Kidney (tissue), 14 donors: ENCODE results near the gene PRKAB2. TPM values are rescaled to one million over a fixed set of nuclear protein-coding genes. Genes with fewer than 3 reads are reported as not detected.

Experiments
- DNase-seq, 5 donors: peaks; one replicate each; pipeline ENCODE4 v3.0.0-alpha.2; 2013 to 2020
- FAIRE-seq: peaks from 2 replicates; lab custom pipeline; 2012; peaks lifted over from hg19 to GRCh38; lab: Jason Lieb, UNC
- H3K27ac ChIP-seq, 2 donors: one replicate each; pipeline ENCODE4 v1.7.0; 2013; ENCODE audit warnings: low read depth in 2 of 2, low read length in 2 of 2, inconsistent platforms in 1 of 2
- H3K27me3 ChIP-seq: one replicate; pipeline ENCODE4 v1.7.1; 2013; ENCODE audit warnings: low read length, inconsistent platforms; ENCODE audit not compliant: control insufficient read depth, insufficient read depth
- H3K36me3 ChIP-seq, 3 donors: one replicate each; pipeline versions ENCODE4 v1.7.0 to v1.7.1; 2013; ENCODE audit warnings: low read length in 3 of 3, control low read depth in 1 of 3, inconsistent platforms in 1 of 3; ENCODE audit not compliant: insufficient read depth in 3 of 3, control insufficient read depth in 2 of 3
- H3K4me1 ChIP-seq, 3 donors: one replicate each; pipeline versions ENCODE4 v1.7.0 to v1.7.1; 2013; ENCODE audit warnings: low read length in 3 of 3, inconsistent platforms in 1 of 3, low read depth in 1 of 3; ENCODE audit not compliant: control insufficient read depth in 2 of 3, insufficient read depth in 2 of 3
- H3K4me3 ChIP-seq, 3 donors: one replicate each; pipeline versions ENCODE4 v1.7.0 to v1.8.1; 2013; ENCODE audit warnings: low read length in 3 of 3, control low read depth in 1 of 3, inconsistent platforms in 1 of 3
- H3K9ac ChIP-seq, 3 donors: one replicate each; pipeline versions ENCODE4 v1.7.0 to v1.7.1; 2013; ENCODE audit warnings: low read length in 3 of 3, control low read depth in 1 of 3, inconsistent platforms in 1 of 3
- H3K9me3 ChIP-seq, 3 donors: one replicate each; pipeline versions ENCODE4 v1.7.0 to v1.7.1; 2013; ENCODE audit warnings: low read length in 3 of 3, control low read depth in 1 of 3, inconsistent platforms in 1 of 3; ENCODE audit not compliant: control insufficient read depth in 2 of 3, insufficient read depth in 1 of 3
- intact Hi-C: fragments of 100-400 bp; cut with DNase I; formaldehyde crosslinking; loops from one replicate; pipeline ENCODE4 v1.11.1; 2022
- polyA plus RNA-seq: library from polyadenylated mRNA; stranded (reverse); fragments of 350-450 nt; fragmentation: Illumina TruSeq; extraction: RNeasy Lipid Tissue Mini Kit (QIAGEN cat#74804); gene quantifications from one replicate; pipeline ENCODE4 v1.2.3, GENCODE V29; 2014; ENCODE audit warnings: low read depth, low replicate concordance; ENCODE audit not compliant: insufficient read depth
- total RNA-seq: library from RNA; stranded (reverse); fragmentation: NEBNext Ultra II Directional; extraction: Animal tissue kit (Norgen Biotek cat#: 25700); gene quantifications from one replicate; pipeline ENCODE4 v1.2.1, GENCODE V29; 2021
- TF ChIP-seq, protein P1 (sequence below): IDR thresholded peaks from 3 replicates; pipeline ENCODE4 v1.5.1; 2012; ENCODE audit warnings: mild to moderate bottlenecking, moderate library complexity, borderline replicate concordance; ENCODE audit not compliant: insufficient read depth; ENCODE audit errors: extremely low read depth
- donor health status: control.
- donor health status: control.
- donor health status: control.
- donor health status: control.
- donor health status: control.
- donor health status: DM: yes; HTN: yes; CAD: no.
- donor health status: Normal renal cell carcinoma (clear cell type).

The PRKAB2 gene
- total and polyA plus RNA-seq, 2 donors from 2014 or later: 8.7 to 12.7 TPM

DNA sequence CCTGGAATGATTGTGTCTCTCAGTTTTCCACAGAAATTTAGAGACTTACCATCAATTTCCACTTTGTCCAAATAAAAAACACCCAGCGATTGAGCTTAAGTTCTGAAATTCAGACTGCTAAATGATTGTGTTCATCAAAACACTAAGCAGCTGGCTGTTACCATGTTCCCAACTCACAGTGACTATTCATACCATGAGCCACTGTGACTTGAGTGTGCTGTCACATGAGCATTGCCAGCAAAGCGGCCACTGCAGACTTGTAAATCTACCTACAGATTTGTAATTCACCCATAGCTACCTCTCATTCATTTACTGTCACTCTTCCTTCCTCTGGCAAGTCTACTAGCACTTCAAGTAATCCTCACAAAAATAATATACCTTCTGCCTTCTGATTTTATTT lies 17.2 kb upstream of the PRKAB2 start:
- FAIRE-seq: no peak

GRCh38 chr1:147185432-147185831 lies 13.2 kb upstream of the PRKAB2 start:
- no peak overlapping the region for H3K9ac ChIP-seq
- TF ChIP-seq, protein P1, sequence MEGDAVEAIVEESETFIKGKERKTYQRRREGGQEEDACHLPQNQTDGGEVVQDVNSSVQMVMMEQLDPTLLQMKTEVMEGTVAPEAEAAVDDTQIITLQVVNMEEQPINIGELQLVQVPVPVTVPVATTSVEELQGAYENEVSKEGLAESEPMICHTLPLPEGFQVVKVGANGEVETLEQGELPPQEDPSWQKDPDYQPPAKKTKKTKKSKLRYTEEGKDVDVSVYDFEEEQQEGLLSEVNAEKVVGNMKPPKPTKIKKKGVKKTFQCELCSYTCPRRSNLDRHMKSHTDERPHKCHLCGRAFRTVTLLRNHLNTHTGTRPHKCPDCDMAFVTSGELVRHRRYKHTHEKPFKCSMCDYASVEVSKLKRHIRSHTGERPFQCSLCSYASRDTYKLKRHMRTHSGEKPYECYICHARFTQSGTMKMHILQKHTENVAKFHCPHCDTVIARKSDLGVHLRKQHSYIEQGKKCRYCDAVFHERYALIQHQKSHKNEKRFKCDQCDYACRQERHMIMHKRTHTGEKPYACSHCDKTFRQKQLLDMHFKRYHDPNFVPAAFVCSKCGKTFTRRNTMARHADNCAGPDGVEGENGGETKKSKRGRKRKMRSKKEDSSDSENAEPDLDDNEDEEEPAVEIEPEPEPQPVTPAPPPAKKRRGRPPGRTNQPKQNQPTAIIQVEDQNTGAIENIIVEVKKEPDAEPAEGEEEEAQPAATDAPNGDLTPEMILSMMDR: no peak
- no peaks in the 10 kb centered on the region for H3K36me3 ChIP-seq
- no peaks in the 10 kb centered on the region for H3K9me3 ChIP-seq
- H3K4me1 ChIP-seq: no peaks in the 10 kb centered on the region
- intact Hi-C loops: no loop called here
- H3K27ac ChIP-seq: no peak overlapping the region
- H3K27me3 ChIP-seq: no peaks in the 10 kb centered on the region
- no peak overlapping the region for H3K4me3 ChIP-seq
- no peak for FAIRE-seq
- DNase-seq: no peak

More for the DNA sequence above, 17.2 kb upstream of the PRKAB2 start:
- TF ChIP-seq, protein P1: no peak
- DNase-seq: no peak
- Histone ChIP-seq H3K27me3 (no peaks in the 10 kb centered on the region), H3K9me3 (no peaks in the 10 kb centered on the region), H3K4me3 (no peak overlapping the region), H3K4me1 (no peaks in the 10 kb centered on the region), H3K9ac (no peak overlapping the region), H3K36me3 (no peaks in the 10 kb centered on the region), H3K27ac (no peak overlapping the region)
- intact Hi-C loops: no loop called here

DNA sequence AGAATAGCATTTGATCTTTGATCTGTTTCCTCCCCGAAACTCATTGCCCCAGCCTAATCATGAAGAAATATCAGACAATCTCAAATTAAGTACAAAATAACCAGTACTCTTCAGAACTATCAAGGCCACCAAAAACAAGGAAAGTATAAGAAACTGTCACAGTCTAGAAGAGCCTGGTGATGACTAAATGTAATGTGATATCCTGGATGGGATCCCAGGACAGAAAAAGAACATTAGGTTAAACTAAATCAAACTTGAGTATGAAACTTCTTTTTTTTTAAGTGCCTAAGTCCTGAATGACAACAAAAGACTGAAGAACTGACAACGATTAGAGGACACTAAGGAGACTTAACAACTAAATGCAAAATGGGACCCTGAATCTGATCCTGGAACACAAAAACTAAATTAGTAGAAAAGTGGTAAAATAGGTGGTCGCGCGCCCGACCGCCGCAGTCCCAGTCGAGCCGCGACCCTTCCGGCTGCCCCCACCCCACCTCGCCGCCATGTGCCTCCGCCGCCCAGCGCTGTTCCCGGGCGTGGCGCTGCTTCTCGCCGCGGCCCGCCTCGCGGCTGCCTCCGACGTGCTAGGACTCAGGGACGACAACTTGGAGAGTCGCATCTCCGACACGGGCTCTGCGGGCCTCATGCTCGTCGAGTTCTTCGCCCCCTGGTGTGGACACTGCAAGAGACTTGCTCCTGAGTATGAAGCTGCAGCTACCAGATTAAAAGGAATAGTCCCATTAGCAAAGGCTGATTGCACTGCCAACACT lies 5.5 kb upstream of the PRKAB2 start:
- H3K9ac ChIP-seq: no peak overlapping the region
- intact Hi-C loops: loop anchor here (5.0 kb wide), 1 partner anchor 60 kb away; no protein-coding TSS in a partner anchor

More for the DNA sequence above, 5.5 kb upstream of the PRKAB2 start:
- Histone ChIP-seq H3K27ac (no peak overlapping the region), H3K36me3 (no peaks in the 10 kb centered on the region), H3K27me3 (no peaks in the 10 kb centered on the region), H3K4me1 (peaks cover 0 to 3% (median 2%) of the 10 kb centered on the region in 3 donors), H3K4me3 (no peak overlapping the region), H3K9me3 (no peaks in the 10 kb centered on the region)
- no peak for FAIRE-seq
- TF ChIP-seq, protein P1: no peak
- DNase-seq: peak; percentile 33 to 80 (median 44)
